ENCODE data around the gene VAV2.

The VAV2 gene

GRCh38 chr9:133850937-133851336 lies 141.2 kb downstream of the VAV2 start:
- no peak for DNase-seq (ENCODE audit: low read depth)

DNA sequence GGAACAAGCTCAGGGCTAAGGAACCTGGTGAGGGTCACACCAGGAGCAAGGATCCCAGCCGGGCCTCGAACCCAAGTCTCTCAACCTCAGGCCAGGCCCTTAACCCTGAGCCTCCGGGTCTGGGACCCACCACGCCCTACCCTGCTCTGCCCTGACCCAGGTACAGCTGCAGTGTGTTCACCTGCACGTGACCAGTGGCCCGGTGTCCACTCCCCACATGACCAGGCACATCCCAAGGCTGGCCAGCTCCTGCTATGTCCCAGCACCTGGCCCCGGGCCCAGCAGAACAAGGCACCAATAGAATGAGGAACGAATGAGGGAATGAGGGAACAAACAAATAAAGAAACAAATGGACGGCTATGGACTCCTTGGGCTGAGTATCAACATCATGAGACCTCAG lies 142.0 kb downstream of the VAV2 start:
- no peak for DNase-seq (ENCODE audit: low read depth)

DNA sequence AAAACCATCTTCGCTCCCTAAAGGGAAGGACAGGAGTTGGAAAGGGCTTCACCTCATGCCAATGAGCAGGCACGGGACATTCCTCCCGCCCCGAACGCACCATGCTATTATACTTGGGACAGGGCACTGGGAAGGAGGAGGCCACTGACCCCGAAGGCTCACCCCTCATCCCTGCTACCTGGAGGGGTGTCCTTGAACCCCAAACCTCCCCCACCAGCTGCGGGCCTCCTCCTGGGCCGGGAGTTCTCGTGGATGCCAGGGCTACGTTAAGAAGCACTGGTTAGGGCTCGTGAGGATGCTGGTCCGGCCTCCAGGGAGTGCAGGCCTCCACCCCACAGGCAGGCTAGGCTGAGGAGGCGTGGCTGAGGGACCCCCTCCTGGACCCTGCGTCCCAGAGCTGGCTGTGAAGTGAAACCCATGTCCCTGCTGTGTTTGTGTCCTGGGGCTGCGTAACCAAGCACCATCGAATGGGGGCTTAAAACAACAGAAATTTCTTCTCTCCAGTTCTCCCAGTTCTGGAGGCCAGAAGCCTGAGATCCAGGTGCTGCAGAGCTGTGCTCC lies 142.9 kb downstream of the VAV2 start:
- no peak for DNase-seq (ENCODE audit: low read depth)

DNA sequence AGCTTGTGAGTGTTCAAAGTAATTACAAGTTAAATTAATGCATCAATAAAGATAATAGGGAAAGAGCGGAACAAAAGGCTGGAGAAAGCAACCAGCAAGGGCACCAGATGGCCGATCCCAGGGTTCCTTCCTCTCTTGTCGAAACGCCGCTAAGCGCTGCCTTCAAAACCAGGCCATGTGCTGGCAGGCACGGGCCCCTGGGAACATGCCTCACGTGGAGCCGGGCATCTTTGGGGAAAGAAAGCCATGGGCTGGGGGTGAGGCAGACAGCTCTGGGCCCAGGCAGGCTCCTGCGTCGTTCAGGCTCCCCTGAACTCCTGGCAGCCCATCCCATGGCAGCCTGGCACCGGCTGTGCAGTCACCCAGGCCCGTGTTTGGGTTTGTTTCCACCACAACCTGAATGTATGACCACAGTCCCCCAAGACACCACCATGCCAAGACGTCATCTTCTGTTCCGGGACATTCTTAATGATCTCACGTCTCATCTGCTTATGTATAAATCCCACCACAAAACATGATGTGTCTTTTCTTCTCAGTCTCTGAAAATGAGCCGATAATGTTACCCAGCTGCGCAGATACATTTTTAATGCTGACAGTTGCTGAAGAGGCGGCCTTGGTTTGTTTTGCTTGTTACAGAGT lies 143.5 kb downstream of the VAV2 start:
- DNase-seq (ENCODE audit: low read depth), result no peak

DNA sequence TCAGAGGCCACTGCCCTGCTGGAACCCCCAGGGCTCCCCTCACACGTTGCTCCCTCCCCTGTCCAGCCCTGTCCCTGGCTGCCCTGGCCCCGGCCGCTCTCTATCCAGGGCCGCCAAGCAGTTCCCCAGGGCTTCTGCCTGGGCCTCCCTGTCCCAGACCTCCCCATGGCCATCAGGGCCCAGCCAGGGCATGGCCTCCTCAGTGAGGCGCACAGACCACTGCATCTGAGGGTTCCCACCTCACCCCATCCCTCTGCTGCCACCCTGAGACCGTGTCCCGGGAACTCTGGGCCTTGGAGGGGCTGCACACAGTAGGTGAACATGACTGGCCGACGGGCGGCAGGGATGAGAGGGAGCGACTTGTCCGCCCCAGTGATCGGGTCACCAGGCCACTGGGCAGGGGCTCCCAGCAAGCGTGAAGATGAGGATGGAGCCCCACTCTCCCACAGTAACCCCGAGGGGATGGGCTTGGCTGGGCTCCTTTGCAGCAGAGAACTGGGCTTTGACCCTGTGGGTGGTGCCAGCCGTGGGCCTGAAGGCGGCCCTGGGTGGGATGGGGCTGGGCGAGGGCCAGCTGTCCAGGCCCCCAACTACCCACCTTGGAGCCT lies 145.5 kb downstream of the VAV2 start:
- DNase-seq (ENCODE audit: low read depth), result no peak

DNA sequence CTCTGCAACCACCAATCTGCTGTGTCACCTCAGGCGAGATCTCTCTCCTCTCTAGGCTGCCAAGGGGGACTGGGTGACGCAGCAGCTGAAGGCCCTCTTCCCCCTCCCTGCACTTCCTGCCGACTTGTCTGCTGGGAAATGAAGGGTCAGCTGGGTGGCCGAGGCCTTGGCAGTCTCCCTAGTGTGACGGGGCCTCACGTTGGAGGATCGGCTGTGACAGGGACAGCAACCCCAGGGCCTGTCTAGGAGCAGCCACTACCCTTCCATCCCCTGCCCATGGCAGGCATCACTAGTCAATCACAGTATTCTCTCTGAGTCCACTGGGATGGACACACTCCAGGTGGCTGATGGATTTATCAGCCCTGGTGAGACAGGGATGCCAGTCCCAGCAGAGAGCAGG lies 146.7 kb downstream of the VAV2 start:
- no peak for DNase-seq (ENCODE audit: low read depth)

- no peak for DNase-seq (ENCODE audit: low read depth)
These were observed 147.2 kb downstream of the VAV2 start for GRCh38 chr9:133844881-133845410.

DNA sequence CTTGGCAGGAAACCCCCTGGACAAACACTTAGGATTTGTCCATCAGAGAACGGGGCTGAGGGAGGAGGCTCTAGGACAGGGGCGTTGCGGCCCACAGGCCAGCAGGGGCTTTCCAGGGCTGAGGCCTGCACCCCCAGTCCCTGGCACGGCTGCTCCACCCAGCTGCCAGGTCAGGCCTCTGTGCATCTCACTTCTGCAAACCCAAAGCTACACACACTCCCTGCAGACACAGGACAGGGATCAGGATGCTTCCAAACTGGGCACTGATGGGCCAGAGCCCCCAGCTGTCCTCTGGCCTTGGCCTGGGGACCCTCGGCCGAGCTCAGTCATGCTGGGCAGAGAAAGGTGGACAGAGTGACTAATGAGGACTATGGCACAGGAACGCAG lies 147.7 kb downstream of the VAV2 start:
- DNase-seq (ENCODE audit: low read depth), result no peak

DNA sequence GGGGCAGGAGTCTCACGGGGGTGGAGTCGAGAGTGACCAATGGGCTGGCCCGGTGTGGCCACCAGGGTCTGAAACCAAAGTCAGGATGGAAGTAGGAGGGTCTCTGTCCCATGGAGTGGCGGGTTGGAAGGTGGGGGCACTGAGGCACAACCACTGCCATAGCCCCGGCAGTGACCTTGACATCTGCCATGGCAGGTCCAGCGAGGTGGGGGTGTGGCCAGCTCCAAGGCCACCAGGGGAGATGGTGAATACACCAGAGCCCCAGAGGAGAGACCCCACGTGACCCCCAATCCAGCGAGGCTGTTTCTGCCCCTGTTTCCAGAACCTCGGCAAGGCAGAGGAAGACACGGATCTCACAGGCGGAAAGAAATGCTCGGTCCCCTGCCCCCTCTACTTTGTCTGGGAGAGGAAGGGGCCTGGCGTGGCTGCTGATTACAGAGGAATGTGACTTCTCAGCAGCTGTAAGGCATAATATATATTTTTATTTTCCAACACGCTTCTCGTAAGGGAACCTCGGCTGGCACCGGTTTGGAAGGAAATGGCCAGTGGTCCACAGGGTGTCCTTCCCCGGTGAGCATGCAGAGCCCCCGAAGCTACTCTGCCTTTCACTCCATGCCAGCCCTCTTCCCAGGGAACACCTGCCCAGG lies 148.2 kb downstream of the VAV2 start:
- no peak for DNase-seq (ENCODE audit: low read depth)

- DNase-seq (ENCODE audit: low read depth), result no peak
These were observed 148.9 kb downstream of the VAV2 start for GRCh38 chr9:133843250-133843649.

- DNase-seq (ENCODE audit: low read depth), result no peak
These were observed 149.3 kb downstream of the VAV2 start for GRCh38 chr9:133842721-133843227.

- DNase-seq (ENCODE audit: low read depth), result no peak
These were observed 149.9 kb downstream of the VAV2 start for GRCh38 chr9:133842174-133842573.

DNA sequence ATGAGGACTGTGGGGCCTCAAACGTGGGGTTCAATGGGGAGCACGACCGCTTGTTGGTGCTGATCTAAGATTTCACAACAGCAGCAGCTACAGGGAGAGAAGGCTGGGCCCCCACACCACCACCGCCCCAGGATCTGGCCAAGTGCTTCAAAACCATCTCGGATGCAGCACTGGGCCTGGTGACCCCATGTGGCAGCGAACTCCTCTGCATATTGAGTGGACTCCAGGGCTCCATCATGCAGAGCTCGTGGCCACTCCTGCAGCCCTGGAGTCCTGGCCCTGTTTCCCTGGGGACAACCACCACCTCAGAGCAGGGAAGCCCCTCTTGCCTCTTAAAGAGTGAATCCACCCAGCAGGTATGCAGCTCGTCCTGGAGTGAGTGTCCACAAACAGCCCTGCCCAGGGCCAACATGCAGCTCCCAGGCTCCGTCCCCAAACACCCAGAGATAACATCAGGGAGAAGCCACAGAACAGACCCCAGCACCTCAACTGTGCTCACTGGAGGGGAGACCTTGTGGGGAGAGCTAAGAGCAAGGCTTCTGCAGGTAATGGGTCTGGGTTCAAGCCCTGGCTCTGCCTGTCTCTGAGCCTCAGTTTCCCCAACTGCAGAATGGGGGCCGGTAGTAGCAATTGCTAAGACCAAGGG lies 150.8 kb downstream of the VAV2 start:
- no peak for DNase-seq (ENCODE audit: low read depth)

DNA sequence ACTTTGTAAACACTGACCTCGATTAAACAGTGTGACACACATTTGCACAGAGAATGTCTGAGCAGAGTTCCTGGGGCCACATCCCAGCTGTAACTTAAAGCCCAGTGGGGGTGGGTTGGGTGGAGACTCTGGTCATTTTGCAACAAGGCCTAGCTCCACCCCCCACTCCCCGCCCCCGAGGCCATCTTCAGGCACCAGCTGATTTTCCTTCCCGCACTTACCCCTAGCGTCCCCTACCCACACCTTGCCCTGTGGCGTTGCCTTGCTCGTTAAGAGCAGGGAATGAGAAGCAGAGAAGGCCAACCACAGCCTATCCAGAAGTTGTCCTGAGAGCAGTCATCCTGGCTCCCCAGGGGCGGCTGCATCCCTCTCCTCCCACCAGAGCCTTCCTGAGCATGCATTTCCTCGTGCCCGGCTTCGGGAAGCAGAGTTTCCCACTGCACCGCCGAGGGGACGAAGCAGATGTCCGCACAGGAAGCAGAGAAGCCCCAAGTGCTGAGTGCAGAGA lies 152.2 kb downstream of the VAV2 start:
- DNase-seq (ENCODE audit: low read depth), result no peak

GRCh38 chr9:133838859-133839507 lies 153.1 kb downstream of the VAV2 start:
- no peak for DNase-seq (ENCODE audit: low read depth)

DNA sequence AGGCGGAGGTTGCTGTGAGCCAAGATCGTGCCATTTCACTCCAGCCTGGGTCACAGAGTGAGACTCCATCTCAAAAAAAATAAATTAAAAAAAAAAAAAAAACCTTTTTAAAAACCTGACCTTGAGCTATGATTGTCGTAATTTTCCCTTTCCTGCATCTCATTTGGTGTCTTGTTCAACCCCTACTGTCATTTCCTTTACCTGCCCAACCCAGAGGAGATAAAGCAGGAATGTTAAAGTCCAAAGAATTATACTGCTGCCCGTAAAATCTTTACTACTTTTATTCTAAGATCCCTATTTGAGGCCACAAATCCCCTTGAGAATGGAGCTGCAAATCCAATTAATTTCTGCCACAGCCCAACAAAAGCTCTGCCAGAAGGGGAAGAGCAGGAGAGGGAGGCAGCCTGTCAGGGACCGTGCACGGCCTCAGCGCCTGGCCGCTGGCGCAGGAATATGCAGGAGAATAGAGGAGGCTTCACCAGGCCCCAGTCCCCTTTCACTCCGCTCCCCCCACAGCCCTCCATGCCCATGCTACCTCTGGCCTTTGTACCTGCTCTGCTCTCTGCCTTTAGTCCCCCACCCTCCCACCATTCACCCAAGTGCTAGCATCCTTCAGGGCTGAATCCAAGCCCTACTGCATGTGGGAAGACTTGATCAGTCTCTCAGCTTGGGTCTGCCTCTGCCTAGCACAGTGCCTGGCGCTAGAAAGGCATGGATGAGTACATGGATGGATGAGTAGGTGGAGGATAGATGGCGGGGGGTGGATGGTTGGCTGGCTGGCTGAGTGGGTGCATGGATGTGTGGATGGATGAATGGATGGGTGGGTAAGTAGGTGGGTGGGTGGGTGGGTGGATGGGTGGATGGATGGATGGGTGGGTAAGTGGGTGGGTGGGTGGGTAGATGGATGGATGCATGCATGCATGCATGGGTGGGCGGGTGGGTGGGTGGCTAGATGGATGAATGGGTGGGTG lies 154.2 kb downstream of the VAV2 start:
- no peak for DNase-seq (ENCODE audit: low read depth)

GRCh38 chr9:133836818-133837217 lies 155.3 kb downstream of the VAV2 start:
- no peak for DNase-seq (ENCODE audit: low read depth)

DNA sequence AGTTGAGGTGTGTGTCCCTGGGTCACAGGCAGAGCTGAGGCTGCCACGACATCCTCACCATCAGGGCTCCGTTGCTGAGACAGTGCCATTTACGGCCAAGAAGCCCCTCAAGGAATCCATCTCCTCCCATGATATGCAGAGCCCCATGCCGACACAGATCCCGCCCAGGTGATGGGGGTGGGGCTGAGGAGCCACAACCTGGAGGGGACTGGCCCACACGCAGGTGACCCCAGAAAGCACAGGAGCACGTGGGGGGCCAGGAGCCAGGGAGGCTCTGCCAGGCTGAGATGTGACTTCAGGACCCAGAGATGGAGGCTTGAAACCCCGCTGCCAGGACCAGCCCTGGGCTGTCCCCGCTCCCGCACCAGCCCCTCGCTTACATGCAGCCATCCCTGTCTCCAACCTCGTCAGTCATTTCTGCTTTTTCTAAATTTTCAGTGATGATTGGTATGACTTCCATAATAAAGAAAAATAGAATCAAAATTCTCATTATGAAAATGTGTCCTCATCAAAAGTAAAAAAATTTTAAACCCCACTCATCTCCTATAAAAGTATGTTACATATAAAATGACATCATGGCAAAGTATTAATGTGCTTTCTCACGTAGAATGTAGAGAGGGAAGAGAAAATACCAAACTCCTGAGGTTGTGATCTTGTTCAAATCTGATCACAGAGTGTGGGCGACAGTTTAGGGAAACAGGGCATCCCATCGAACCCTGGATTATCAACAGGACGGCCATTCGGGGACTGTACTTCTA lies 155.9 kb downstream of the VAV2 start:
- no peak for DNase-seq (ENCODE audit: low read depth)

GRCh38 chr9:133835262-133835901 lies 156.7 kb downstream of the VAV2 start:
- no peak for DNase-seq (ENCODE audit: low read depth)

Measured in GM04503 (cell line).